Keratinocyte (primary cell): ENCODE results near the gene BCAR3. TPM values are rescaled to one million over a fixed set of nuclear protein-coding genes. Genes with fewer than 3 reads are reported as not detected.
A peak's percentile ranks its signal among the peaks of the same experiment; 100 is the strongest.

Experiments used
- DNase-seq: peaks from one replicate; pipeline ENCODE4 v3.0.0-alpha.2; 2011; ENCODE audit warnings: low read depth, missing footprints, low spot score
- FAIRE-seq: peaks from 2 replicates; lab custom pipeline; 2011; peaks lifted over from hg19 to GRCh38; lab: Jason Lieb, UNC
- H2AFZ ChIP-seq: 2 replicates; pipeline ENCODE4 v1.6.0; 2012; ENCODE audit warnings: low read length, control low read depth, inconsistent platforms; ENCODE audit not compliant: control insufficient read depth
- H3K27ac ChIP-seq: 2 replicates; pipeline ENCODE4 v1.5.1; 2011; ENCODE audit warnings: low read length; ENCODE audit not compliant: control insufficient read depth, insufficient read depth
- H3K27me3 ChIP-seq: 3 replicates; pipeline ENCODE4 v1.6.0; 2011; ENCODE audit warnings: low read length; ENCODE audit not compliant: control insufficient read depth, insufficient read depth; ENCODE audit errors: extremely low read depth
- H3K36me3 ChIP-seq, 2 experiments: 2 replicates in 1 of 2; 3 replicates in 1 of 2; pipeline ENCODE4 v1.5.1; 2011; ENCODE audit warnings: low read length in 2 of 2, mild to moderate bottlenecking in 1 of 2; ENCODE audit not compliant: control insufficient read depth in 2 of 2, insufficient read depth in 2 of 2; ENCODE audit errors: extremely low read depth in 1 of 2
- H3K4me1 ChIP-seq: 3 replicates; pipeline ENCODE4 v1.5.1; 2011; ENCODE audit warnings: low read length; ENCODE audit not compliant: control insufficient read depth, insufficient read depth; ENCODE audit errors: extremely low read depth
- H3K4me2 ChIP-seq: 3 replicates; pipeline ENCODE4 v1.6.0; 2011; ENCODE audit warnings: low read depth, low read length; ENCODE audit not compliant: control insufficient read depth, insufficient read depth; ENCODE audit errors: extremely low read depth
- H3K4me3 ChIP-seq, 3 experiments: fragments of 200-600 bp in 1 of 3; sonication (generic) in 1 of 3; 2 replicates in 2 of 3; 3 replicates in 1 of 3; pipeline ENCODE4 v1.5.1; 2011 to 2016; ENCODE audit warnings: low read length in 3 of 3, mild to moderate bottlenecking in 3 of 3, control low read depth in 2 of 3, inconsistent platforms in 1 of 3, low read depth in 1 of 3, mixed read lengths in 1 of 3, mixed run types in 1 of 3, moderate library complexity in 1 of 3; ENCODE audit not compliant: control insufficient read depth in 2 of 3, insufficient read depth in 2 of 3; ENCODE audit errors: extremely low read depth in 1 of 3
- H3K79me2 ChIP-seq: 2 replicates; pipeline ENCODE4 v1.6.0; 2012; ENCODE audit warnings: low read length; ENCODE audit not compliant: control insufficient read depth, insufficient read depth
- H3K9ac ChIP-seq: 3 replicates; pipeline ENCODE4 v1.6.0; 2011; ENCODE audit warnings: low read length; ENCODE audit not compliant: control insufficient read depth, insufficient read depth; ENCODE audit errors: extremely low read depth
- H3K9me1 ChIP-seq: 3 replicates; pipeline ENCODE4 v1.6.0; 2011; ENCODE audit warnings: low read length; ENCODE audit not compliant: control insufficient read depth, insufficient read depth; ENCODE audit errors: extremely low read depth
- H3K9me3 ChIP-seq: 2 replicates; pipeline ENCODE4 v1.5.1; 2012; ENCODE audit warnings: low read depth, low read length; ENCODE audit not compliant: control insufficient read depth
- H4K20me1 ChIP-seq: 3 replicates; pipeline ENCODE4 v1.6.0; 2011; ENCODE audit warnings: low read length; ENCODE audit not compliant: control insufficient read depth, insufficient read depth; ENCODE audit errors: extremely low read depth
- EZH2 ChIP-seq: IDR thresholded peaks from one replicate; pipeline ENCODE4 v1.6.1; 2012; ENCODE audit warnings: inconsistent platforms, mild to moderate bottlenecking, low read length, moderate library complexity
- dilution Hi-C: fragments of 300-500 bp; cut with MboI; formaldehyde crosslinking; loops from one replicate; pipeline ENCODE4 v1.7.0; 2020; ENCODE audit warnings: low sequenced_read_pairs; ENCODE audit not compliant: extremely low pct_ligation_motif_present
- polyA plus RNA-seq, 5 experiments: library from polyadenylated mRNA; depleted of rRNA in 3 of 5; stranded (reverse) in 3 of 5; stranded (forward) in 1 of 5; unstranded in 1 of 5; fragments of >200 nt; gene quantifications; 1 replicate in 1 of 5; 2 replicates in 3 of 5; 3 replicates in 1 of 5; pipeline versions ENCODE4 v1.2.1 to v1.2.3, GENCODE V29; 2011 to 2012; ENCODE audit warnings: missing spikeins in 2 of 5, low read depth in 1 of 5, low replicate concordance in 1 of 5
- TF ChIP-seq, protein P1 (sequence below), 3 experiments: IDR thresholded peaks in 1 of 3; conservative IDR thresholded peaks in 1 of 3; optimal IDR thresholded peaks in 1 of 3; 2 replicates in 2 of 3; 3 replicates in 1 of 3; pipeline versions ENCODE3 to v1.5.1; 2011; ENCODE audit warnings: low read length in 3 of 3, mild to moderate bottlenecking in 3 of 3, moderate library complexity in 2 of 3, control low read depth in 1 of 3, inconsistent platforms in 1 of 3; ENCODE audit not compliant: insufficient read depth in 2 of 3; ENCODE audit errors: extremely low read depth in 1 of 3

BCAR3 gene
- polyA plus RNA-seq, 1 donor (not counting 4 experiments of a cell fraction or from before 2014, with no cell fraction given): 77.2 TPM

DNA sequence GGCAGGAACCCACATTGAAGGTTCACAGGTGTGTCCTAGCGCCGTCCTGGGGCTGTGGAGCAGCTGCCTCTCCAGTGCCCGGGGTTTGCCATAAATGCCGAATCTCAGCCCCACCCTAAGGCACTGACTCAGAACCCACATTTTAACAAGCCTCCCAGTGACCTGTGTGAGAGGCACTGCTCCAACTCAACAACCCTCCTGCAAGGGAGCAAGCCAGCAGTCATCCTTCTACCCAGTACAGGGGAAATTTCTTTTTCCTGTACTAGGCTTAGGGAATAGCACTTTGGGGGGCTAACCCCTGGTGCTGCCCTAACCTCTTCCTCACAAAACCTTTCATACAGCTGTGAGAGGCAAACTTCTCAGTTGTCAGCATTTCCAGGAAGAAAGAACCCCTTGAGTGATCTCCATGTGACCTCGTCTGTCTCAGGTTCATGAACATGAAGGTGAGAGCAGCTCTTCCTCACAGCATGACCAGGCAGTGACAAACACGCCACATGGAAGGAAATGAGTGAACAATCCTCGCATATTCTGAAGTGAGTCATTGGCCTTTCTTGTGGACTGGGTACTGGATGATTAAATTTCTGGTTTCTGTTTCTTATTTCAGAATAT is 11.4 kb upstream of the BCAR3 start:
- peak; percentile 97 for FAIRE-seq
- H3K79me2 ChIP-seq: no peaks in the 10 kb centered on the region
- no peaks in the 10 kb centered on the region for H4K20me1 ChIP-seq

DNA sequence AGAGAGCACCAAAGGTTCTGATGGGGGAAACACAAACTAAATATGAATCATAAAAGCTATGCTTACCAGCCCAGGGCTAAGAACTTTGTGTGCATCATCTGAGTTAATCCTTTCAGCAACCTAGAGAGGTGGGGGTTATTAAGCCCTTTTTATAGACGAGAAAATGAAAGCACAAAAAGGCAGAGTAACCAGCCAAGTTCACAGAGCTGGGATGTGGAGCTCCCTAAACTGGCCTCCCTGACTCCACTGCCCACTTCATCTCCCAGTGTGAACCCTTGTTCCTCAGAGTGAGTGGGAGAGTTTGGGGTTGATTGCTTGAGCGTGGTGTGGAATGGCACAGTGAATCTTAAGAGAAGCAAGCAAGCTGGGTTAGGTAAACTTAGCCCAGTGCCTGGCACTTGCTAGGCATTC is 10.8 kb upstream of the BCAR3 start:
- H3K79me2 ChIP-seq: no peaks in the 10 kb centered on the region
- H2AFZ ChIP-seq: no peak overlapping the region
- TF ChIP-seq EZH2: no peak
- TF ChIP-seq, protein P1, sequence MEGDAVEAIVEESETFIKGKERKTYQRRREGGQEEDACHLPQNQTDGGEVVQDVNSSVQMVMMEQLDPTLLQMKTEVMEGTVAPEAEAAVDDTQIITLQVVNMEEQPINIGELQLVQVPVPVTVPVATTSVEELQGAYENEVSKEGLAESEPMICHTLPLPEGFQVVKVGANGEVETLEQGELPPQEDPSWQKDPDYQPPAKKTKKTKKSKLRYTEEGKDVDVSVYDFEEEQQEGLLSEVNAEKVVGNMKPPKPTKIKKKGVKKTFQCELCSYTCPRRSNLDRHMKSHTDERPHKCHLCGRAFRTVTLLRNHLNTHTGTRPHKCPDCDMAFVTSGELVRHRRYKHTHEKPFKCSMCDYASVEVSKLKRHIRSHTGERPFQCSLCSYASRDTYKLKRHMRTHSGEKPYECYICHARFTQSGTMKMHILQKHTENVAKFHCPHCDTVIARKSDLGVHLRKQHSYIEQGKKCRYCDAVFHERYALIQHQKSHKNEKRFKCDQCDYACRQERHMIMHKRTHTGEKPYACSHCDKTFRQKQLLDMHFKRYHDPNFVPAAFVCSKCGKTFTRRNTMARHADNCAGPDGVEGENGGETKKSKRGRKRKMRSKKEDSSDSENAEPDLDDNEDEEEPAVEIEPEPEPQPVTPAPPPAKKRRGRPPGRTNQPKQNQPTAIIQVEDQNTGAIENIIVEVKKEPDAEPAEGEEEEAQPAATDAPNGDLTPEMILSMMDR (optimal IDR thresholded peaks at IDR 0.05 in 1 of 3, IDR thresholded peaks at IDR 0.05 in 1 of 3, conservative IDR thresholded peaks at IDR 0.05 in 1 of 3; ENCODE audit: extremely low read depth in 1 of 3, insufficient read depth in 2 of 3, low read length in 3 of 3): no peak
- H3K9me3 ChIP-seq: no peaks in the 10 kb centered on the region
- FAIRE-seq: no peak
- no peaks in the 10 kb centered on the region for H4K20me1 ChIP-seq
- H3K27ac ChIP-seq: peak overlapping the region; percentile 90
- H3K4me2 ChIP-seq: peak overlapping the region; percentile 65
- no peaks in the 10 kb centered on the region for H3K9me1 ChIP-seq
- H3K36me3 ChIP-seq: no peaks in the 10 kb centered on the region
- H3K9ac ChIP-seq: peak overlapping the region; percentile 78
- dilution Hi-C loops: no loop called here
- no peaks in the 10 kb centered on the region for H3K27me3 ChIP-seq
- DNase-seq: no peak
- peak overlapping the region in 2 of 3 experiments; percentile 0 to 18 for H3K4me3 ChIP-seq
- H3K4me1 ChIP-seq: peaks cover 50% of the 10 kb centered on the region

More for the DNA sequence above, 11.4 kb upstream of the BCAR3 start:
- dilution Hi-C loops: no loop called here
- Histone ChIP-seq H3K27me3 (no peaks in the 10 kb centered on the region), H3K36me3 (no peaks in the 10 kb centered on the region), H3K9me1 (no peaks in the 10 kb centered on the region), H3K4me3 (peak overlapping the region in 2 of 3 experiments; percentile 52 to 56), H3K9ac (peak overlapping the region; percentile 78), H2AFZ (no peak overlapping the region), H3K4me2 (peak overlapping the region; percentile 65), H3K9me3 (no peaks in the 10 kb centered on the region), H3K4me1 (peaks cover 50% of the 10 kb centered on the region), H3K27ac (peak overlapping the region; percentile 90)
- TF ChIP-seq, protein P1 (optimal IDR thresholded peaks at IDR 0.05 in 1 of 3, IDR thresholded peaks at IDR 0.05 in 1 of 3, conservative IDR thresholded peaks at IDR 0.05 in 1 of 3; ENCODE audit: extremely low read depth in 1 of 3, insufficient read depth in 2 of 3, low read length in 3 of 3): no peak
- DNase-seq: peak; percentile 93
